G401.6 (cell line): ENCODE results near the gene OAS2.

Experiments
- FAIRE-seq: peaks from 2 replicates; lab custom pipeline; 2012; peaks lifted over from hg19 to GRCh38; lab: Jason Lieb, UNC

OAS2 gene

GRCh38 chr12:113021500-113021899, 43.2 kb downstream of the OAS2 start:
- no peak for FAIRE-seq

- FAIRE-seq, result no peak
Measured at GRCh38 chr12:113022563-113023297, 44.4 kb downstream of the OAS2 start.

- FAIRE-seq, result no peak
Measured at GRCh38 chr12:113027726-113028125, 49.4 kb downstream of the OAS2 start.

GRCh38 chr12:113030875-113031525, 52.7 kb downstream of the OAS2 start:
- FAIRE-seq, result peak; percentile 49

- no peak for FAIRE-seq
Measured at GRCh38 chr12:113039911-113040445, 61.7 kb downstream of the OAS2 start.

GRCh38 chr12:113040722-113041171, 62.4 kb downstream of the OAS2 start:
- FAIRE-seq, result no peak

- FAIRE-seq, result no peak
Measured at GRCh38 chr12:113041560-113041959, 63.2 kb downstream of the OAS2 start.

GRCh38 chr12:113043240-113043639, 64.9 kb downstream of the OAS2 start:
- no peak for FAIRE-seq

- FAIRE-seq, result no peak
Measured at GRCh38 chr12:113044516-113044915, 66.2 kb downstream of the OAS2 start.

GRCh38 chr12:113048716-113049127, 70.4 kb downstream of the OAS2 start:
- FAIRE-seq, result peak; percentile 56

- no peak for FAIRE-seq
Measured at GRCh38 chr12:113049976-113050742, 71.8 kb downstream of the OAS2 start.

- FAIRE-seq, result no peak
Measured at GRCh38 chr12:113050795-113051194, 72.5 kb downstream of the OAS2 start.

- FAIRE-seq, result no peak
Measured at GRCh38 chr12:113051759-113052158, 73.4 kb downstream of the OAS2 start.

GRCh38 chr12:113052326-113052725, 74.0 kb downstream of the OAS2 start:
- FAIRE-seq, result no peak

GRCh38 chr12:113054948-113055486, 76.7 kb downstream of the OAS2 start:
- FAIRE-seq, result no peak

- no peak for FAIRE-seq
Measured at GRCh38 chr12:113055594-113056380, 77.5 kb downstream of the OAS2 start.

- FAIRE-seq, result no peak
Measured at GRCh38 chr12:113056381-113056630, 78.0 kb downstream of the OAS2 start.

GRCh38 chr12:113056631-113057488, 78.5 kb downstream of the OAS2 start, which contains the start of gene DTX1:
TSS of gene DTX1 (plus strand) at chr12:113056730. CDS start at chr12:113058193, 1,463 bp downstream.
- no peak for FAIRE-seq

GRCh38 chr12:113057565-113058485, 79.5 kb downstream of the OAS2 start:
- no peak for FAIRE-seq

- no peak for FAIRE-seq
Measured at GRCh38 chr12:113058553-113058952, 80.2 kb downstream of the OAS2 start.
